Activated naive CD8-positive, alpha-beta T cell treated with anti-CD3 and anti-CD28 coated beads, Interleukin-2, amount 50 U/mL, for 24 hours (primary cell): Measurements from ENCODE around the gene CLCN7.

Experiments
- ATAC-seq: fragments of 150-1000 bp; cut with Tn5 transposase; one replicate; pipeline ENCODE4 v1.10.0; 2021
- DNase-seq: peaks from one replicate; pipeline ENCODE4 v3.0.0; 2021
- H3K27ac Mint-ChIP-seq: one replicate; pipeline ENCODE4 v1.8.0; 2021; ENCODE audit warnings: mild to moderate bottlenecking, mixed read lengths
- H3K27me3 Mint-ChIP-seq: one replicate; pipeline ENCODE4 v1.8.0; 2021; ENCODE audit warnings: mixed read lengths
- H3K36me3 Mint-ChIP-seq: one replicate; pipeline ENCODE4 v1.8.0; 2021; ENCODE audit warnings: low read depth, mixed read lengths
- H3K4me1 Mint-ChIP-seq: one replicate; pipeline ENCODE4 v1.8.0; 2021; ENCODE audit warnings: mixed read lengths
- H3K4me3 Mint-ChIP-seq: one replicate; pipeline ENCODE4 v1.8.0; 2021; ENCODE audit warnings: mild to moderate bottlenecking, moderate library complexity, mixed read lengths
- H3K9me3 Mint-ChIP-seq: one replicate; pipeline ENCODE4 v1.8.0; 2021; ENCODE audit warnings: mixed read lengths

The CLCN7 gene

GRCh38 chr16:1414532-1415260, 60.1 kb downstream of the CLCN7 start, which contains the start of gene UNKL:
UNKL (minus strand) TSS chr16:1414704; CDS start chr16:1414691, 13 bp downstream.
- no peaks in the 10 kb centered on the region for H3K36me3 Mint-ChIP-seq
- ATAC-seq, result peak; percentile 62
- peak within 1 kb of the TSS; percentile 80 for H3K4me3 Mint-ChIP-seq
- peak; percentile 86 for DNase-seq
- peak within 1 kb of the TSS; percentile 84 for H3K27ac Mint-ChIP-seq
- H3K9me3 Mint-ChIP-seq, result no peaks in the 10 kb centered on the region
- peaks cover 27% of the 10 kb centered on the region for H3K4me1 Mint-ChIP-seq
- H3K27me3 Mint-ChIP-seq, result no peaks in the 10 kb centered on the region

GRCh38 chr16:1413684-1414531, 60.9 kb downstream of the CLCN7 start:
- H3K36me3 Mint-ChIP-seq, result no peaks in the 10 kb centered on the region
- peak overlapping the region; percentile 80 for H3K4me3 Mint-ChIP-seq
- H3K9me3 Mint-ChIP-seq, result no peaks in the 10 kb centered on the region
- peaks cover 23% of the 10 kb centered on the region for H3K4me1 Mint-ChIP-seq
- no peaks in the 10 kb centered on the region for H3K27me3 Mint-ChIP-seq
- DNase-seq (peak; percentile 80), ATAC-seq (peak; percentile 65)
- H3K27ac Mint-ChIP-seq, result peak overlapping the region; percentile 81

- Mint-ChIP-seq H3K9me3 (no peaks in the 10 kb centered on the region), H3K27ac (no peak overlapping the region), H3K27me3 (no peaks in the 10 kb centered on the region), H3K4me3 (peak overlapping the region; percentile 17), H3K4me1 (peaks cover 18% of the 10 kb centered on the region), H3K36me3 (no peaks in the 10 kb centered on the region)
- ATAC-seq (no peak), DNase-seq (no peak)
Measured at GRCh38 chr16:1412847-1413246, 62.0 kb downstream of the CLCN7 start.

- Mint-ChIP-seq H3K36me3 (no peaks in the 10 kb centered on the region), H3K27ac (peak overlapping the region; percentile 46), H3K4me3 (peak overlapping the region; percentile 77), H3K27me3 (no peaks in the 10 kb centered on the region), H3K4me1 (peaks cover 15% of the 10 kb centered on the region), H3K9me3 (no peaks in the 10 kb centered on the region)
- DNase-seq, result peak; percentile 98
- ATAC-seq, result peak; percentile 87
Measured at GRCh38 chr16:1408171-1408837, 66.5 kb downstream of the CLCN7 start.

- Mint-ChIP-seq H3K36me3 (no peaks in the 10 kb centered on the region), H3K27me3 (no peaks in the 10 kb centered on the region), H3K9me3 (no peaks in the 10 kb centered on the region), H3K4me3 (peak overlapping the region; percentile 77), H3K27ac (peak overlapping the region; percentile 46), H3K4me1 (peaks cover 15% of the 10 kb centered on the region)
- ATAC-seq (peak; percentile 7), DNase-seq (no peak)
Measured at GRCh38 chr16:1407753-1408152, 67.1 kb downstream of the CLCN7 start.

- Mint-ChIP-seq H3K36me3 (no peaks in the 10 kb centered on the region), H3K4me1 (peaks cover 8% of the 10 kb centered on the region)
Measured at GRCh38 chr16:1403733-1404132, 71.1 kb downstream of the CLCN7 start.

GRCh38 chr16:1403036-1403435, 71.8 kb downstream of the CLCN7 start:
- Mint-ChIP-seq H3K27me3 (no peaks in the 10 kb centered on the region), H3K36me3 (no peaks in the 10 kb centered on the region), H3K4me3 (no peak overlapping the region), H3K9me3 (no peaks in the 10 kb centered on the region), H3K27ac (no peak overlapping the region), H3K4me1 (peaks cover 6% of the 10 kb centered on the region)
- DNase-seq (no peak), ATAC-seq (no peak)

More at GRCh38 chr16:1403733-1404132, 71.1 kb downstream of the CLCN7 start:
- Mint-ChIP-seq H3K9me3 (no peaks in the 10 kb centered on the region), H3K27ac (no peak overlapping the region), H3K27me3 (no peaks in the 10 kb centered on the region), H3K4me3 (no peak overlapping the region)
- ATAC-seq (no peak), DNase-seq (no peak)

GRCh38 chr16:1401758-1402154, 73.1 kb downstream of the CLCN7 start:
- no peaks in the 10 kb centered on the region for H3K4me1 Mint-ChIP-seq
- no peaks in the 10 kb centered on the region for H3K9me3 Mint-ChIP-seq
- no peaks in the 10 kb centered on the region for H3K27me3 Mint-ChIP-seq
- no peak overlapping the region for H3K27ac Mint-ChIP-seq
- H3K36me3 Mint-ChIP-seq, result no peaks in the 10 kb centered on the region
- no peak for DNase-seq
- no peak for ATAC-seq
- no peak overlapping the region for H3K4me3 Mint-ChIP-seq

- H3K27ac Mint-ChIP-seq, result no peak overlapping the region
- no peaks in the 10 kb centered on the region for H3K4me1 Mint-ChIP-seq
- no peaks in the 10 kb centered on the region for H3K36me3 Mint-ChIP-seq
- no peaks in the 10 kb centered on the region for H3K9me3 Mint-ChIP-seq
- no peaks in the 10 kb centered on the region for H3K27me3 Mint-ChIP-seq
- no peak for DNase-seq
- H3K4me3 Mint-ChIP-seq, result no peak overlapping the region
- no peak for ATAC-seq
Measured at GRCh38 chr16:1401061-1401757, 73.6 kb downstream of the CLCN7 start.

GRCh38 chr16:1398826-1399581, 75.8 kb downstream of the CLCN7 start:
- H3K27me3 Mint-ChIP-seq, result no peaks in the 10 kb centered on the region
- no peaks in the 10 kb centered on the region for H3K4me1 Mint-ChIP-seq
- no peak overlapping the region for H3K4me3 Mint-ChIP-seq
- H3K9me3 Mint-ChIP-seq, result no peaks in the 10 kb centered on the region
- no peak for DNase-seq
- H3K36me3 Mint-ChIP-seq, result no peaks in the 10 kb centered on the region
- no peak overlapping the region for H3K27ac Mint-ChIP-seq
- ATAC-seq, result no peak

- DNase-seq (no peak), ATAC-seq (no peak)
- Mint-ChIP-seq H3K36me3 (no peaks in the 10 kb centered on the region), H3K27ac (no peak overlapping the region), H3K4me3 (no peak overlapping the region), H3K27me3 (no peaks in the 10 kb centered on the region), H3K9me3 (no peaks in the 10 kb centered on the region), H3K4me1 (no peaks in the 10 kb centered on the region)
Measured at GRCh38 chr16:1398351-1398750, 76.5 kb downstream of the CLCN7 start.

- Mint-ChIP-seq H3K36me3 (no peaks in the 10 kb centered on the region), H3K4me3 (no peak overlapping the region), H3K9me3 (no peaks in the 10 kb centered on the region), H3K27ac (no peak overlapping the region), H3K4me1 (no peaks in the 10 kb centered on the region), H3K27me3 (no peaks in the 10 kb centered on the region)
- ATAC-seq (no peak), DNase-seq (no peak)
Measured at GRCh38 chr16:1397779-1398178, 77.0 kb downstream of the CLCN7 start.

GRCh38 chr16:1395444-1396031, 79.3 kb downstream of the CLCN7 start:
- Mint-ChIP-seq H3K27me3 (no peaks in the 10 kb centered on the region), H3K27ac (no peak overlapping the region), H3K4me1 (no peaks in the 10 kb centered on the region), H3K36me3 (peaks cover 2% of the 10 kb centered on the region), H3K9me3 (no peaks in the 10 kb centered on the region), H3K4me3 (no peak overlapping the region)
- ATAC-seq (no peak), DNase-seq (no peak)
